Activated CD8-positive, alpha-beta memory T cell treated with anti-CD3 and anti-CD28 coated beads, Interleukin-2, amount 50 U/mL, for 4 hours (primary cell): ENCODE data around the gene GLB1L.
A peak's percentile ranks its signal among the peaks of the same experiment; 100 is the strongest.
"Not testable (repeated sequence)": the region's sequence is repeated elsewhere in the genome, so short reads cannot be mapped to it uniquely, and the experiment has no call there.

Experiments used
- DNase-seq: peaks from one replicate; pipeline ENCODE4 v3.0.0-alpha.2; 2020

Gene GLB1L

DNA sequence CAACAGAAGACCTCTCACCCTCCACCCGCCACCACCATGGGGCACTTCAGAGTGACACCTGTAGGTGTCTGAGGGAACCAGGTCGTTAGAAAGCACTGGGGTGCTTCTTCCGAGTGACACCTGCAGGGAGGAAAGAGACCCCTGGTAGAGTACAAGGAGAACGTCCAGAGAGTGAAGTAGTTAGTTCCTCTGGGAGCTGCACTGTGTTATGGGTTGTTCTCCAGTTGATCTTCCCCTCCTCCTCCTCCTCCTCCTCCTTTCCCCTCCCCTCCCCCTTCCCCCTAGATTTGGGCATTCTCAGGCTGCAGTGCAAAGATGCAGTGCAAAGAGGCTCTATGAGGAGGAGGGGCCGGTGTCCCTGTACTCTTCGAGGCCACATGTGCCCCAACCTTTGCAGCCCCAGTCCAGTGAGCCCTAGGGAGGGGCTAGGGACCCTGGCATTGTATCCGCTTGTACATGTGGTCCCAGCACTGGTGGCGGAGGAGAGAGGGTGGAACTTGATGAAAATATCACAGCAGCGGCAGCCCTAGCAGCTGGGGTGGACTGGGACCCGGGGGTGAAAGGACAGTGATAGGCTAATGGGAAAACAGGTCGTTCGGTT, 34.8 kb upstream of the GLB1L start:
- DNase-seq: no peak

DNA sequence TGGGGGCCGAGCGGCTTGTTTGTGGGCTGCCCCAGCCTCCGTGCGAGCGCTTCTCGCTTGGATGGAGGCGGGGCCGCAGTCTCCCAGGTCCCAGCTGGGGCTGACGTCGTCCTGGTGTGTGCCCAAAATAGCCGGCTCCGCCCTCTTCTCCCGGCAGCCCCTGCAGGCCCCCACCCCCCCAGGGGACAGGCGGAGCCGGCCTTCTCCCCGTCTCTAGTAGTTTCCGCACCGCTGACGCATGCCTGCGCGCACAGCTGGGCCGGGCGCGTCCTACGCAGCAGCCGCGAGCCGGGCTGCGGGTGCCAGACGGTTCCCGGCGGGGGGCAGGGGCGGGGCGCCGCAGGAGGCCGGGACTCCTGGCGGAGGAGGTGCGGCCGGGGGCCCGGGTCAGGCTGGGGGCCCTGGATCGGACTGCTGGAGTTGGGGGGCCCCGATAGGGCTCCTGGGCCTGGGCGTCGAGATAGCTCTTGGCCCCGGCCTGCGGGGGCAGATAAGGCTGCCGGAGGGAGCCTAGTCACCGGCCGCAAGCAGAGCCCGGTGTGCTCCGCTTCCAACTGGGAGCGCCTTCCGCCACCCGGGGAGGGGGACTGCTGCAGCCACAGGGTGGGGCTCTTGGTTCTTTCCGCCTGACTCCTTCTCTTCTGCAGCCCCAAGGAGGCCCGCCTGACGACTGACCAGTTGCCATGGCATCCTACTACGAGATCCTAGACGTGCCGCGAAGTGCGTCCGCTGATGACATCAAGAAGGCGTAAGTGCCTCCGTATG, 34.1 kb upstream of the GLB1L start, which contains the start of gene DNAJB2:
Gene DNAJB2 (plus strand): TSS at position 216 of the 765 bp plus-strand sequence. CDS start 468 bp downstream, at position 684.
- DNase-seq: peak; percentile 99

DNA sequence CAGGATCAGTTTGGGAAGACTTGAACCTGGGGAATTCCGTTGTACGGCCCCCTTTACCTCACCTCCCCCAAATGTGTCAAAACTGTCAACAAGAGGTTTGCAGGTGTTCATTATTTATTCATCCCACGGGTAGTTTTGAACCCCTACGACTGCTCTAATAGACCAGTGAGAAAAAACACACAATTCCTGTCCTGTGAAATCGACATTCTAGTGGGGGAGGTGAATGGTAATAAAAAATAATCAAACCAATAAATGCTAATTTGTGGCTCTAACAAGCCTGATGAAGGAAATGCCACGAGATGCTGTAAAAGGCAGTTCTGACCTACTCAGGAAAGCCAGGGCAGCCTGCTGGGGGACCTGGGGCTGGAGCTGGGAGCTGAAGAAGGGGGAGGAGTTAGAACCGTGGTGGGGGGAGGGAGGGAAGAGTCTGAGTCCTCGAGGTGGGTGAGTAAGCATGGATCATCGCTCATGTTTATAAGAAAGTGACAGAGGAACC, 33.5 kb upstream of the GLB1L start:
- no peak for DNase-seq

DNA sequence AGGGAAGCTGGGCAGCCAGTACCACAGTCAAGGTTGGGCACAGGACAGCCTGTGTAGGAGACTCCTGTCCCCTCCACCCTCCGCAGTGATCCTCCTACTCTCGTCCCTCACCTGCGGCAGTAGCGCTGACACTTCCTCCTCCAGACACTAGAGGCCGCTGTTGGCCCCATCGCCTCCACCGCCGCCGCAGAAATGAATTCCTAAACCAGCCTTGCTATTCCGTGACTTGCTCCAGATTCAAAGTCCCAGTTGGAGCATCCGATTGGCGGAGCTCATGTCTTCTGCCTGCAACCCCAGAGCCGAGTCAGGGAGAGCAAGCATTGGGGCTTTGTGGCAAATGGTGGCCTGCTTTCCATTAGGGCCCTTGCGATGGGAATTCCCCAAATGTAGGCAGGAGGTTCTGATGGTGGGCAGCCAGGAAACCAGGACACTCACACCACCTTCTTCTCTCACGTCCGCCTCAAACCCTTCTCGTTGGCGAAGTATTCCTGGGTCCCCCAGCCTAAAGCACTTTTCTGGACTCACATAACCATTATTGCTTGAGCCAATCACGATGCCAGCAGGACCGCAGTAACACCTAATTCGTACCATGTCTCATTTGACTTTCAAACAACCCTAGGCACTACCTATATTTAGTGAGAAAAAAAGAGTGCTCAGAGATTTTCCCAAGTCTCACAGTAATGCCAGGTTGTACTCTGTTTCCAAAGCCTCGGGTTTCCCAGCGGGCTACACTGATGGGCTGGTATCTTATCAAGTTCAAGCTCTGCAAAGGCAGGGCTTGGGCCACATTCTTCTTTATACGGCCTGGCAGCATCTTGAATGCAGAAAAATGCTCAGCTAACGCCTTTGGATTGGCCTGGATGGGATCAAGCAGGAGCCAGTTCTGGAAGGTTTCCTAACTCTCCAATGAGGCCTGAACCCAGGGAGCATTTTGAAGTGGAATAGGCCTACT, 32.7 kb upstream of the GLB1L start:
- peak; percentile 71 for DNase-seq

DNA sequence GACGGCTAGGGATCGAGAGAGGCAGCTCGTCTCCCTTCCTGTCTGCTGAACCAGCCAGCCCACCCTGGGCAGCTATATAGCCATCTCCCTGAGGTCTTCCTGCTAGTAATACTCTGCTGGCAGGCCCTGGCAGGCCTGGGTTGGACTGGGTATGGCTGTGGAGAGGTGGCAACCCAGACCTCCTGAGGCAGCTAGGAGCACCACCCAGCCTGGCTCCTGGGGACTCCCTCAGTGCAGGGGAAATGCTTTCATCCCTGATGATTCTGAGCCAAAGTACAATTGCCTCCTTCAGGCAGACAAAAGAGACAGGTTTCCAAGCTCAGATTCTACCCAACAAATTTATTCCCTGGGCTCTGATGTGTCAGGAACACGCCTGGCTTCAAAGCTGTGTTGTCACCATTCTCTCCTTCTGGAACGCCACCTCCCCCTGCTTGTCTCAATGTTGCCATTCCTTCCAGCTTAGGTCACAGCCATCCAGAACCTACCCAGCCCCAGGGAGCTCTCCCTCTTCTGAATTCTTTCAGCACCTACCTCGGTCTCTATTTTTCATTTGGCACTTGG, 29.2 kb upstream of the GLB1L start:
- no peak for DNase-seq

DNA sequence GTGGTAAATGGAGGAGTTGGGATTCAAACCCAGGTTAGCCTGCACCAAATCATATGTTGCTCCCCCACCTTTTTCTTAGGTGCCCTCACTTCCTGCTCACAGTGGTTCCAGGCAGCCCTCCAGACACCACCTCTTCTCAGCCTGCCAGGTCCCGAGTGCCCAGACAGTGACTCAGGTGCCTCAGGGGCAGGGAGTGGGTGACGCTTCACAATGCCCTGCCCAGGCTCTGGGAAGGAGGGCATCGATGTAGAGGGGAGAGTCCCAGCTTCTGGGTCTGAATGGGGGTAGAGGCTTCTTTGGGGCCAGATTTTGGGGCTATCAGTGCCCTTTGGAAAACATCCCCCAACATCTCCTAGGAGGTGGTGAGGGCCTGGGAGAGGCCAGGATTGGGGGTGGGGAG, 28.7 kb upstream of the GLB1L start:
- no peak for DNase-seq

DNA sequence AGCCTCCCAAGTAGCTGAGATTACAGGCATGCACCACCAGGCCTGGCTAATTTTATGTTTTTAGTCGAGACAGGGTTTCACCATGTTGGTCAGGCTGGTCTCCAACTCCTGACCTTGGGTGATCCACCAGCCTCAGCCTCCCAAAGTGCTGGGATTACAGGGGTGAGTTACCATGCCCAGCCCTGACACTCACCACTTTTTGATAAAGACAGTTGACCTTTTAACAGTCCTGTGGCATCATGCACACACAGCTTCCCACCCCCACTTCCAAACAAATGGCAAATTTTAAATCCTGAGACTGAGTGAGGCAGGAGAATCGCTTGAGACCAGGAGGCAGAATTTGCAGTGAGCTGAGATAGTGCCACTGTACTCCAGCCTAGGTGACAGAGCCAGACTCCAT, 27.8 kb upstream of the GLB1L start:
- no peak for DNase-seq

DNA sequence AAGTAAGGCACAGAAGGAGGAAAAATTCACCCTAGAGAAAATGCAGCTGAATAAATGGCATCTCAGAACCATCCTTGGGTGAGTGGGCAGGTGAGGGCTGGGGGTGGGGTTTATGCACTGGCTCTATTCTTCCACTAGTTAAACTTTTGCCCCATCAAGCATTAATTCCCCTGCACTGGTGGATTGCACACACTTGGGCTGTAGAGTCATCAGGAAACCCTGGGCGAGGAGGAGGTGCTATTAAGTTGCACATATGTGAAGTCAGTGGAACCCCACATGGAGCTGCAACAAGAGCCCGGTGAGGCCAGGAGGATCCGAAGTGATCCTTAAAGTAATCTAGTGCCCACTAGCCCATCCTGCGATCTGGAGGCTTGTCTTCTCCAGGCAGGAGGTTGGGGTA, 27.1 kb upstream of the GLB1L start:
- DNase-seq: no peak

DNA sequence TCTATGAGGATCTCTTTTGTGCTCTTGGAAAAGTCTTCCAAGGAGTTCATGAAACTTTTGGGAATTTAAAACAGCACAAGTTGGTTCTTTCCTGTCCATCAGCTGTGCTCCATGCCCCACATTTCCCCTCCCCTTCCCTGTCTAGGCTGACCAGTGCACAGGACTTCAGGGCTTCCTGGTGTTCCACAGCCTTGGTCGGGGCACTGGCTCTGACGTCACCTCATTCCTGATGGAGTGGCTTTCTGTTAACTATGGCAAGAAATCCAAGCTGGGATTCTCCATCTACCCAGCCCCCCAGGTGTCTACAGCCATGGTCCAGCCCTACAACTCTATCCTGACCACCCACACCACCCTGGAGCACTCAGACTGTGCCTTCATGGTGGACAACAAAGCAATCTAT, 25.8 kb upstream of the GLB1L start:
- no peak for DNase-seq

DNA sequence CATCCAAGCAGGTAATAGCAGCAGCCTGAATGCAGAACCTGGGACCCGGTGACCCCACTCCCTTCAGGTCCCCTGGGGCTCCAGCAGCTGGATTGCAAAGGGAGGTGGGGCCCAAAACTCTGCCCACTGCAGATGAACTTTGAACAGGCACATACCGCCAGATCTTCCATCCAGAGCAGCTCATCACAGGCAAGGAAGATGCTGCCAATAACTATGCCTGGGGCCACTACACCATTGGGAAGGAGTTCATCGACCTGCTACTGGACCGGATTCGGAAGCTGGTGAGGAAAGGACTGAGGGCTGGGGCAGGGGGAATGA, 24.8 kb upstream of the GLB1L start:
- no peak for DNase-seq

DNA sequence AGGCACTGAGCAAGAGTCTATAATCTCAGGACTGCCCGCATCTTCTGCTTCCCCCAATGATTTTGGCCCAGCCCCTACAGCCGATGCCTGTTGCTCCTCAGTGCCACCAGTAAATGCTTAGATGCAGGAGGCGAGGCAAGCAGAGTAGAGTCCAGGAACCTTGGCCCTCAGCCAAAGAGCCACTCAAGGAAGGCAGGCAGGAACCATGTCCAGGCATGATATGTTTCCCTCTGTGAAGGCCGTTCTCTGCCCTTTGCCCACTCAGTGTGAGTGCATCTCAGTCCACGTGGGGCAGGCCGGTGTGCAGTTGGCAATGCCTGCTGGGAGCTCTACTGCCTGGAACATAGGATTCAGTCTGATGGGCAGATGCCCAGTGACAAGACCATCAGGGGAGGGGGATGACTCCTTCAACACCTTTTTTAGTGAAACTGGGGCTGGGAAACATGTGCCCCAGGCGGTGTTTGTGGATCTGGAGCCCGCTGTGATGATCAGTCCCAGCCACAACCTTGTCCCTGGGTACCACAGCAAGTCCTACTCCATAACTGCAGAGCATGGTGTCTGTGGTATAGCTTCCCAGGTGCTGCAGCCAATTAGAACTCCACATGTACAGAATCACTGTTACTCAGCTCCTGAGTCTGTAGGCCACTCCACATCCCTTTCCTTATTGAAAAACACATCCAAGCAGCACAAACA, 24.3 kb upstream of the GLB1L start:
- no peak for DNase-seq

DNA sequence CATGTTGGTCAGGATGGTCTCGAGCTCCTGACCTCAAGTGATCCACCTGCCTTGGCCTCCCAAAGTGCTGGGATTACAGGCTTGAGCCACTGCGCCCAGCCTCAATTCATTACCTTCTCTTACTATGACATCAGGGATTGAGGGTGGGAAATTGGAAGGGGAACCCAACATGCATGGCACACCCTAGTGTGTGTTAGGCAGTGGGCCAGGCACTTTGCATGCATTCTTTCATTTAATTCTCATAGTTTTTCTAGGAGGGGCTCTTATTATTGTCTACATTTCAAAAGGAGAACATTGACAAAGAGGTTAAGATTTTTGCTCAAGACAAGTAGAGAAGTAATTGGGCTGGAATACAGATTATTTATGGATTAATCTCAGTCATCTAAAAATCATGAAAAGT, 23.1 kb upstream of the GLB1L start:
- DNase-seq: no peak

DNA sequence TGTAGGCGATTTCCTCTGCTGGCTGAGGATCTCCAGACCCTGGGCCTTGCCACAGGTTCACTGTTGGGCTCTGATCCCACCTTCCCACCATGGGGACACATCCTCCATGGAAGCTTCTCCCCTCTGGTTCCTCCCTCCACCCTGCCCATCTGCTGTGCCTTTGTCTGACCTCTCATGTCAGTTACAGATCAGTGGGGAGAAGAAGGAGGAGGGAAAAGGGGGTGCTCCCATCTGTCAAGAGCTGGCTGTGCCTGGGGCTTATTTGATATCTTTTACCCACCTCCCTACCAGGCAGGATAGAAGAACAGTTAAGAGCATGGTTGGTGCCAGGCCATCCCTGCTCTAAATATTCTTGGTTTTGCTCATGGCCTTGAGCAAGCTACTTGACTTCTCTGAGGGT, 21.6 kb upstream of the GLB1L start:
- DNase-seq: no peak

DNA sequence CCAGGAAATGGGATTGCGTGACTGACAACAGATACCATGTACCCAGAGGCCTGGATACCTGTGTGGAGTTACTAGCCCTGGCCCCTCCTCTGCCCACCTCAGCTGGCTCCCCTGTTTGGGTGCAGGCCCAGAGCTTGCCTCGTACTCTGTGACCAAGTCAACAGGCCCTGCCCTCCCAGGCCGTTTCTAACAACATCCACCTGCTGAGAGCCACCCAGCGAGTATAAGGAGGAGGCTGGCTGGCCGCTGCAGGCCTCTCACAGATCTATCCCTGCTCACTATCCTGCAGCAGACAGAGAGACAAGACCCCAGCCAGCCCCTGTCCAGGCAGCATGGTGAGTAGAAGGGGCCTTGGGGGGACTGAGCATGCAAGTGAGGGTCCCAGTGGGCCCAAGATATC, 21.0 kb upstream of the GLB1L start:
- no peak for DNase-seq

DNA sequence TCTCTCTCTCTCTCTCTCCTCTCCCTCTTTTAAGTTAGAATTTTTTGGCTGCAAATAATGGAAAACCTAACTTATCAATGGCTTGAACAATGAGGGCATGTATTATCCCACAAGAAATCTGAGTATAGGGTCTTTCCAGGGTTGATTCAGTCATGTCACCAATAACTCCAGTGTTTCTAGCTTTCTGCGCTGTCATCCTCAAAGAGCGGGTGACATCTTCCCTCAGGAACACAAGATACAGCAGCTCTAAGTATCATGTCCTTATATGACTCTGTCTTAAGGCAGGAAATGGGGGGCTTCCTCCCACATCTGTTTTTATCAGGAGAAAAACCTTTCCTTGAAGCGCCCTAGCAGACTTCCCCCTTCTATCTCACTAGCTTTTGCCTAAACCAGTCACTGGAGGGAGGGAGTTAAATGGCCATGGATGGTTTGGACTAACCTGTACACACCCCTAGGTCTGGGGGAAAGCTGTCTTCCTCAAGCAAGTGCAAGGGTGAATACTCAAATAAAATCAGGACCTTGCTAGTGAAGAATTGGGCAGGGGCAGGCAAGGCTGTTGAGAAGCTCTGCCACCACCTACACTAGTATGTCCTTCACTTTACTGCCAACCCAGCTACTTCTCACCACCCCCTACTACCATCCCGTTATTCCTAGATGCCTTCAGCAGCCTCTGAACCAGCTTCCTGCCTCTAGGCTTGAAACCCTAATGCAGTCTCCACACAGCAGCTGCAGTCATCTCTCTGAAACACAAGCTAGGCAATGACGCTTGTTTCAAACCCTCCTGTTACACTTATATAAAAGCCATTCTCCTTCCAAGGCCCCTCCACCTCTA, 16.0 kb upstream of the GLB1L start:
- DNase-seq: no peak

DNA sequence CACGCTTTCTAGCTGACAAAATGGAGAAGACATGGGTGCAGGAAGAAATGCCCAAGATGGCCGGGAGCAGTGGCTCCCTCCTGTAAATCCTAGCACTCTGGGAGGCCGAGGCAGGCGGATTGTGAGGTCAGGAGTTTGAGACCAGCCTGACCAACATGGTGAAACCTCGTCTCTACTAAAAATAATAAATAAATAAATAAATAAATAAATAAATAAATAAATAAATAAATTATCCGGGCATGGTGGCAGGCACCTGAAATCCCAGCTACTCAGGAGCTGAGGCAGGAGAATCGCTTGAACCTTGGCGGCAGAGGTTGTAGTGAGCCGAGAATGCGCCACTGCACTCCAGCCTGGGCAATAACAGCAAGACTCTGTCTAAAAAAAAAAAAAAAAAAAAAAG, 13.7 kb upstream of the GLB1L start:
- not testable (repeated sequence) for DNase-seq

DNA sequence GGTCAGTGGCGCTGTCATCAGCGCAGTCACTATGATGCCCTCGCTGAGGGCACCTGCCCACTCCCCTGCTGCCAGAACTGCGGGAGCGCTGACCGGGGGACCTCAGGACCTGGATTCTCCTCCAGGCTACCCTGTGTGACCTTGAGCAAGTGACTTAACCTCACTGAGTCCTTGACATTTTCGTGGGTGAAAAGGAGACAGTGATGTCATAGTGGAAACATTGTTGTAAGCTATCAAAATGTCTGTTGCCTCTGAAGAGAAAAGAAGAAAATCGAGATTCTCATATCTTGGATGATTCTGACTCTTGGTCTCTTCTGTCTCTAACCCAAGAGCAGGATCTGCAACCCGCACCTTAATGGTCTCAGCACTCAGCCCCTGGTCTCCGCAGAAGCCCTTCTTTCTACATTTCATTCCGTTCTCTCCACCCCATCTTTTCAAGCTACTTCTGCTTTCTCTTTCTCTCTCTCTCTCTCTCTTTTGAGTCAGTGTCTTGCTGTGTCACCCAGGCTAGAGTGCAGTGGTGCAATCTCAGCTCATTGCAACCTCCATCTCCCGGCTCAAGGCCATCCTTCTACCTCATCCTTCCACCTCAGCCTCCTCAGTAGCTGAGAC, 9.5 kb upstream of the GLB1L start:
- peak; percentile 39 for DNase-seq

DNA sequence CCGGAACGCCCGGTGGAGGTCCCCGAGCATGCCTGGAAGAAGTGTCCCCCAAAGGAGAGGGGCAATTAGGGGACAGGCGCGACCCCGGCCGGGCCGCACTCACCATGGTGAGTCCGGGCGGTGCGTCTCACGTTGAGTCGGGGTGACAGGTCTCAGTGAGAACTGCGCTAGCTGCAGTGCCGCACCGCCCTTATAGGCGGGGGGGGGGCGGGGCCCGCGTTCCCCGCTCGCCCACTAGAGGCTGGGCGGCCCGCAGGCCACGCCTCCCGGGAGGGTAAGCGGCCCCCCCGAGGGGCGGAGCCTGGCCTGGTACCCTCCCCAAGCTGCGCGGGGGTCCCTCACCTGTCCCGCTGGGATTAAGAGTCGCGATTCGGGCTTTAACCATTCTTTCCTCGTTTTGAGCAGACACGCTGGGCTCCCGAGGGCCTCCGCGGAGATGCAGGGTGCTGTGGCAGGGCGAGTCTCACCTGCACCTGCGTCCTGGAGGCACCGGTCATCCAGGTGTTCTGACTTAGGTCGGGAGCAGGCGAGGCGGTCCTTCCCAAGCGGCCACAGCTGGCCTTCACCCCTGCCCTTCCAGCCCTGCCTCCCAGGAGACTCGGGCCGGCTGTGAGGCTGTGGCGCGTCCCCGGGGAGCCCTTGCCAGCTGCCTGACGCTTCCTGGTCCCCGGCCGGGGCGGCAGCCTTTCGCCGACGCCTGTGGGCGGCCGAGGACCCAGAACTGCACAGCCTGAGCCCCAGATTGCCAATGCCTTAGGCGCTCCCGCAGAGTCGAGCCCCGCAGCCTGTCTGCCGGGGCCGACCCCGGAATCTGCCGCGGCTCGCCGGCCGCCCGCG, 8.7 kb upstream of the GLB1L start, which contains the start of gene TUBA4A:
Gene TUBA4A (minus strand): TSS at position 166 of the 837 bp plus-strand sequence. CDS start 60 bp downstream, at position 106.
- peak; percentile 93 for DNase-seq

DNA sequence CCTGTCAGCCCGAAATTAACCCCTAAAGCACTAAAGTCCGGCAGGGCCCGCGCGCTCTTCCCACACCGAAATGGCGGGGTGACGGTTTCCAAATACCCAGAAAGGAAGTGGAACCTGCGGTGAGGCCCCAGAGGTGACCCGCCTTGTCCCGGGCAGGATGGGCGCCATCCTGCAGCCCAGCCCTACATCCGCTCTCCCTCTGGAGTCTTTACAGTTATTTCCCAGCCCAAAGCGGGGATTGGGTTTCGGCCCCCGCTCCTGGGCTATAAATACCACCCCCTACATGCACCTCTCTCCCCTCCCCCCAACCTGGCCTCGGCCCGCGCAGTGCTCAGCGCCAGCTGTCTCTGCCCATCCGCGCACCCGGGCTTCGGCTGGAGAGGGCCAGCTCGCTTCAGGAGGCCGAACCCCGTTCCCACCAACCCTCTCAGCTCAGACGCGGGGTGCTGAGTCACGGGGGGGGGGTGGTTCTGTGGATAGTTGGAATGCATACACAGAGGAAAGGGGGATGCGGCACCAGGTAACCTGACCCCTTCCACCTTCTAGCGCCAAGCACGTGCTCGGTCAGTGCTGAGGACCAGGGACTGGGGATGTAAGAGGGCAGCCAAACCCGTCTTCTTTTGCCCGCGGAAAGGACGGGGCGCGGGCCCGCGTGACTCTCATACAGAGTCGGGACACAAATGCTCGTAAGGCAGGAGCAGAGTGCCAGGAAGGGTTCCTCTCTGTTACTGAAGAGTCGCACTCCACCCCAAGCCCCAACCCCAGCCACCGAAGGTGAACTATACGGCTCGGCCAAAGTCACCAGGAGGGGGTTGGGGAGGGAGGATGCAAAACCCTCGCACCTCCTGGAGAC, 7.9 kb upstream of the GLB1L start, which contains the start of gene TUBA4B:
Gene TUBA4B (plus strand): TSS at position 344 of the 853 bp plus-strand sequence. CDS start 165 bp downstream, at position 509.
- DNase-seq: peak; percentile 51
